Measurements from ENCODE around the gene DNAJC13. TPM values are rescaled to one million over a fixed set of nuclear protein-coding genes. Genes with fewer than 3 reads are reported as not detected.

DNAJC13 gene
- total RNA-seq, 2 donors from 2014 or later = 41.3 to 51.3 TPM

- TF ChIP-seq CTCF (IDR thresholded peaks at IDR 0.05) = no peak
- intact Hi-C loops (cut with DNase I) = no loop called here
Measured at GRCh38 chr3:132418916-132419315, 1.6 kb downstream of the DNAJC13 start.

GRCh38 chr3:132421832-132422231 lies 4.5 kb downstream of the DNAJC13 start:
- Histone ChIP-seq H3K9ac (ENCODE audit: low read depth in 2 of 2, low read length in 2 of 2) (no peak overlapping the region), H3K27me3 (no peaks in the 10 kb centered on the region), H3K36me3 (no peaks in the 10 kb centered on the region), H3K4me1 (no peaks in the 10 kb centered on the region), H3K4me3 (no peak overlapping the region), H3K9me3 (no peaks in the 10 kb centered on the region), H3K27ac (peak overlapping the region; percentile 37)
- intact Hi-C loops (cut with DNase I) = no loop called here
- no peak for TF ChIP-seq CTCF (IDR thresholded peaks at IDR 0.05)
- no peak for DNase-seq

More at GRCh38 chr3:132418916-132419315, 1.6 kb downstream of the DNAJC13 start:
- Histone ChIP-seq H3K27me3 (no peaks in the 10 kb centered on the region), H3K9me3 (no peaks in the 10 kb centered on the region), H3K9ac (ENCODE audit: low read depth in 2 of 2, low read length in 2 of 2) (no peak overlapping the region), H3K36me3 (no peaks in the 10 kb centered on the region), H3K4me1 (no peaks in the 10 kb centered on the region), H3K27ac (peak overlapping the region; percentile 97), H3K4me3 (peak overlapping the region; percentile 94)
- no peak for DNase-seq

- Histone ChIP-seq H3K4me1 (no peaks in the 10 kb centered on the region), H3K9me3 (no peaks in the 10 kb centered on the region), H3K4me3 (no peak overlapping the region), H3K27ac (peak overlapping the region; percentile 37), H3K27me3 (no peaks in the 10 kb centered on the region), H3K36me3 (no peaks in the 10 kb centered on the region), H3K9ac (ENCODE audit: low read depth in 2 of 2, low read length in 2 of 2) (peak overlapping the region in 1 of 2 donors; percentile 30)
- intact Hi-C loops (cut with DNase I) = no loop called here
- no peak for TF ChIP-seq CTCF (IDR thresholded peaks at IDR 0.05)
- DNase-seq = no peak
Measured at GRCh38 chr3:132422531-132422930, 5.2 kb downstream of the DNAJC13 start.

- Histone ChIP-seq H3K9ac (ENCODE audit: low read depth in 2 of 2, low read length in 2 of 2) (no peak overlapping the region), H3K27ac (no peak overlapping the region), H3K4me1 (no peaks in the 10 kb centered on the region), H3K9me3 (no peaks in the 10 kb centered on the region), H3K27me3 (no peaks in the 10 kb centered on the region), H3K4me3 (no peak overlapping the region), H3K36me3 (no peaks in the 10 kb centered on the region)
- DNase-seq = no peak
- intact Hi-C loops (cut with DNase I) = no loop called here
- no peak for TF ChIP-seq CTCF (IDR thresholded peaks at IDR 0.05)
Measured at GRCh38 chr3:132432639-132433038, 15.3 kb downstream of the DNAJC13 start.

GRCh38 chr3:132433121-132433520 lies 15.8 kb downstream of the DNAJC13 start:
- Histone ChIP-seq H3K9me3 (no peaks in the 10 kb centered on the region), H3K4me1 (no peaks in the 10 kb centered on the region), H3K4me3 (no peak overlapping the region), H3K27me3 (no peaks in the 10 kb centered on the region), H3K36me3 (no peaks in the 10 kb centered on the region), H3K9ac (ENCODE audit: low read depth in 2 of 2, low read length in 2 of 2) (no peak overlapping the region), H3K27ac (no peak overlapping the region)
- DNase-seq = no peak
- TF ChIP-seq CTCF (IDR thresholded peaks at IDR 0.05) = no peak
- intact Hi-C loops (cut with DNase I) = no loop called here
